GM12891 (cell line): ENCODE results near the gene SPIRE2.
A peak's percentile ranks its signal among the peaks of the same experiment; 100 is the strongest.

Source experiments
- DNase-seq: peaks from one replicate; pipeline ENCODE4 v3.0.0; 2011; ENCODE audit warnings: low spot score; ENCODE audit not compliant: insufficient read length
- FAIRE-seq: peaks from 2 replicates; lab custom pipeline; 2011; peaks lifted over from hg19 to GRCh38; lab: Jason Lieb, UNC
- PAX5 ChIP-seq: IDR thresholded peaks from 2 replicates; pipeline ENCODE4 v1.6.1; 2011; ENCODE audit warnings: low read length, moderate library complexity, mild to moderate bottlenecking; ENCODE audit not compliant: insufficient read depth, severe bottlenecking
- POLR2A ChIP-seq: IDR thresholded peaks from 2 replicates; pipeline ENCODE4 v1.6.1; 2011; ENCODE audit warnings: low read depth, low read length, control low read depth
- POLR2AphosphoS5 ChIP-seq: IDR thresholded peaks from 2 replicates; pipeline ENCODE4 v1.6.1; 2011; ENCODE audit warnings: low read depth, low read length, control low read depth
- POU2F2 ChIP-seq: IDR thresholded peaks from 2 replicates; pipeline ENCODE4 v1.6.1; 2011; ENCODE audit warnings: low read depth, mild to moderate bottlenecking, control low read depth, low read length, moderate library complexity
- SPI1 ChIP-seq: IDR thresholded peaks from 2 replicates; pipeline ENCODE4 v1.6.1; 2011; ENCODE audit warnings: low read depth, low read length, control low read depth
- TAF1 ChIP-seq: IDR thresholded peaks from 2 replicates; pipeline ENCODE4 v1.6.1; 2011; ENCODE audit warnings: low read depth, low read length, control low read depth

Gene SPIRE2

DNA sequence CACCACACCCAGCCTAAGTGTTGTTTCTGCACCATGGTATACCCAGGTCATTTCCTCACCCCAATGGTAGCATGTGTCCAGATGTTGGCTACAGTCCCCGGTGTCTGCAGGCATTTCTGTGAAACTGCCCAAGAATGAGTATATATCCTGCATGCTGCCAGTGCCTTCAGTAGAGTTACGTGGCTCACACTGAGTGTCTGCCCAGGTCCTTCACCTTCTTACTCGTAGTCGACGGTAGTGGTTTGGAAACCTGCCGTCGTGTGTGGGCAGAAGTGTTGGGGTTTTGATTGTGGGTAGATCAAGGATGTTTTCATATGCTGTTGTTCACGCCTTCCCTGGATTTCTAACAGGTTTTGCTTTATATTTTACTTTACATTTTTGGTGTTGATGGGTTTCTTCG, 61.9 kb downstream of the SPIRE2 start:
- FAIRE-seq (peak; percentile 20), DNase-seq (no peak)
- TF ChIP-seq POLR2A = no peak
- TF ChIP-seq PAX5 = no peak
- no peak for TF ChIP-seq POU2F2
- no peak for TF ChIP-seq POLR2AphosphoS5
- no peak for TF ChIP-seq TAF1
- no peak for TF ChIP-seq SPI1

DNA sequence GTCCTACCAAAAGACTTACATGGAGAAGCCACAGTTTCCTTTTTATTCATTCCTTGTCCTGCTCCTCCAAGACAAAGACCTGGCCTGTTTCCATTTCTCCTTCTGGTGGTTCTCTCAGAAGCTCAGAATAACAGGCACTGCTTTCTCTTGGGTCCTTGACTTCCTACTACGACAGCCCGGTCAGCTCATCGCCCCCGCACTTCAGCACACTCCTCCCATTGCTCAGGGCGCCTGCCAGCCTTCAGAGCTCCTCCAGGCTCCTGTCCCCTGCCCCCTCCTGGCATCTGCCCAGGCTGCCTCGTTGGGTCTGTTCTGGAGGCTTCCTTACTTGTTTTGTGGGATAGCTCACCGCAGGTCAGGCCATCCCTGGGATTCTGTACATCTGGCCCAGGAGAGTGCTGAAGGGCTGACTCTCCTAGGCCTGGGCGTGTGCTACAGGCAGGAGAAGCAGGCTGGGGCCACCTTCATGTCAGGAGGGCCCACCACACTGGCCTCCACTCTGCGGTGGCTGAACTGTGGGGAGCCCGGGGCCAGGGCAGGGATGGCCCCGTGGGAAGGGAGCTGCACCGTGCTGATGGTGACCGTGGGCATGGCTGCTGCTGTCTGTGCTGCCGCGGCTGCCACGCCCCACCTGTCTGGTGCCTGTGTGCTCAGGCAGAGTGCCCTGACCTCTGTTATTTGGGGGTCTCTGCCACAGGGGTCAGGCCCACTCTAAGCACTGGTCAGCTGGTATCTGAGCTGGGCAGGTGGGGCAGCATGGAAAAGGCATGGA, 62.8 kb downstream of the SPIRE2 start:
- DNase-seq = no peak
- TF ChIP-seq POU2F2 (no peak), POLR2AphosphoS5 (0 out of 2 replicates have a peak, but pooled peaks have one; percentile 31)
- no peak for FAIRE-seq

DNA sequence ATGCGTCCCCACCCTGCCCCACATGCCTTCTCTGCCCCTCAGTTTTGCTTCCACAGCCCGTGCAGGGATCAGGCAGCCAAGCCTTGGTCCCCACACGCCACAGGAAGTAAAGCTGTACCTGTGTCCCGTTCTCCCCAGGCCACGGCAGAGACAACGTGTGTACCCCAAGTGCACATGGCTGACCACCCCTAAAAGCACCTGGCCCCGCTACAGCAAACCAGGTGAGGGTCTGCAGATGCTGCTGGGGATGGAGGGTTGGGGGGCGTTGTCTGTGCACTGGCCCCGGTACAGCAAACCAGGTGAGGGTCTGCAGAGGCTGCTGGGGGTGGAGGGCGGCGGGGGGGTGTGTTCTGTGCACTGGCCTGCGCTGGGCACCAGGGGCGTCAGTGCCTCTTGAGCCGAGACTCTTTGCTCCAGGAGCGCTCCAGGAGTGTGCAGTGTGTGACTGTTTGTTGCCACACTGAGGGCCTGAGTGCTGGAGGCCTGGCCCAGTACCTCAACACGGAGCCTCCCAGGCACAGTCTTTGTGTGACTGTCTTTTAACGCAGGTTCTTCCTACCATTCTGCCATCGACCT, 63.9 kb downstream of the SPIRE2 start:
- FAIRE-seq (no peak), DNase-seq (no peak)
- no peak for TF ChIP-seq POLR2A
- TF ChIP-seq SPI1 = no peak
- TF ChIP-seq POU2F2 = no peak
- no peak for TF ChIP-seq TAF1
- TF ChIP-seq POLR2AphosphoS5 = no peak
- no peak for TF ChIP-seq PAX5

DNA sequence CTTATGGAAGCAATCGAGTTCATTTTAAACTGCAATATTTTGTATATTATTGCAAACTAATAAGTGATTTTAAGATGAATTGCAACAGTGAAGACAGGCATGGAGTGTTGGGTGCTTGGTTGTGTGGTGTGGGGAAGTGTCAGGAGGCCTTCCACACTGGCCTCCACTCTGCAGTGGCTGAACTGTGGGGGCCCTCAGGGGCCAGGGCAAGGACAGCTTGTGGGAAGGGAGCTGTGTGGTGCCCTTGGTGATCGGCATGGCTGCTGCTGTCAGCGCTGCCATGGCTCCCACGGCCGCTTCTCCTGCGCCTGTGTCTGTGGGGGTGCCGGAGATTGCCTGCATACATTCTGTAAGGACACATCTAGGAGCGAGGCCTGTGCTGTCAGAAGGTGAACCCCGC, 64.4 kb downstream of the SPIRE2 start:
- TF ChIP-seq PAX5 (no peak), TAF1 (no peak), POLR2AphosphoS5 (no peak), POLR2A (no peak), POU2F2 (no peak), SPI1 (no peak)
- no peak for FAIRE-seq
- DNase-seq = no peak

DNA sequence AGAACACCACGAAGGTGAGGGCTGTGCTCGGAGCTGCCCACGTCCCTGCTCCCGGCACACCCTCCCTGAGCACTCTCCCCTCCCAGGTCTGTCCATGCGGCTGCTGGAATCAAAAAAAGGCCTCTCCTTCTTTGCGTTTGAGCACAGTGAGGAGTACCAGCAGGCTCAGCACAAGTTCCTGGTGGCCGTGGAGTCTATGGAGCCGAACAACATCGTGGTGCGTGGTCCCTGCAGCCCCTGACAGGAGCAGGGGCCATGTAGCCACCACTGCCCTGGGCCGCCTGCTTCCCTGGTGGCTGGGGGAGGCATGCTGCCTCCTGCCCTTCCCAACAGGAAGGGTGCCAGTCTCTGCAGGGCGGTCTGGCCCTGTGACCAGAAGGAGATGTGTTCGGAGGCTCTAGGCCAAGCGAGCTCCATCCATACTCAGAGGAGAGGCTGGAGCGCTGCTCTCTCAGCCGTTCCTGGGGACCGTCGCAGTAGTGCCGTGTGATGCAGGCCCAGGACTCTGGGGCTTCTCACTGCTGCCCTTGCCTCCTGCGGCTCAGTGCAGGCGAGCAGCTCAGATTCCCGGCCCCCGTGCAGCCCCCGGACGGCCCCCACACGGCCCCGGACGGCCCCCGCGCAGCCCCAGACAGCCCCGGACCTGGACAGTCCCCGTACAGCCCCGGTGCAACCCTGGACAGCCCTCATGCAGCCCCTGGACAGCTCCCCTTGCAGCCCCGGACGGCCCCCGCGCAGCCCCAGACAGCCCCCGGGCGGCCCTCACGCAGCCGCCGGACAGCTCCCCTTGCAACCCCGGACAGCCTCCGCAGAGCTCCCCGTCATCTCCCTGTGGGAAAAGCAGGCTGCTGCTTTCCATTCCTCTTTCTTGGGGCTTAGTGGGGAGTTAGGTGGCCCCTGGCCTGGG, 65.6 kb downstream of the SPIRE2 start:
- no peak for FAIRE-seq
- no peak for DNase-seq
- TF ChIP-seq POLR2AphosphoS5 = no peak; the same call in 1 of the 2 replicates
- no peak for TF ChIP-seq POLR2A
- no peak for TF ChIP-seq PAX5
- no peak for TF ChIP-seq SPI1

DNA sequence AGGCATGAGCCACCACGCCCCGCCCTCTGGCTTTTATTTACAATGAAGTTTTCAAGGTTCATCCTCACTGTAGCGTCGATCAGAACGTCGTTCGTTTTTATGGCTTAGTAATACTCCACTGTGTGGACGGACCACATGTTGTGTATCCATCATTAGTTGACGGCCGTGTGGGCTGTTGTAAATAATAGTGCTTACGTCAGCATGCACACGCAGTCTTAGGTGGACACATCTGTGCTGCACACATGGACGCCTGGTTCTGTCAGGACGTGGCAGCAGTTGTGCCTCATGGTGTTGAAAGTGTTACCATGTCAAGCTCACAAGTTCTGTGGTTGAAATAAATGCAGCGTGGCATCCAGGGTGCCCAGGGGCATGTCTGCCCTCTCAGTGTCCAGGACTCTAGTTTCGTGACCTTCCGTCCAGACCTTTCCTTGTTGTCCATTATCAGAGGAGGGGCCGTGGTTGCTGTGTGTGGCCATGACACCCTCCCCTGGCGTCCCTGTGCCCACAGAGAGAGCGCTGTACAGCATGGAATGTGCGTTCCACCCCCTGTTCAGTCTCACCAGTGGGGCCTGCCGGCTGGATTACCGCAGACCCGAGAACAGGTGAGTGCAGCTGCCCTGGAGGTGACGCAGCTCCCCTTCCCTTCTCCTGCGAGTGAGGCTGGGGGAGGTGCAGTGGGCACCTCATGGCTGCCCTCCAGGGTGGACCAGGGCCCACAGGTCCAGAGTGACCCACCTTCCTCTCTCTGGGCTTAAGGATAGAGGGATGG, 67.4 kb downstream of the SPIRE2 start:
- no peak for TF ChIP-seq POLR2A
- TF ChIP-seq PAX5 = no peak
- no peak for TF ChIP-seq POU2F2
- no peak; the same call in 1 of the 2 replicates for TF ChIP-seq POLR2AphosphoS5
- TF ChIP-seq SPI1 = no peak
- TF ChIP-seq TAF1 = no peak
- DNase-seq = no peak
- no peak for FAIRE-seq

DNA sequence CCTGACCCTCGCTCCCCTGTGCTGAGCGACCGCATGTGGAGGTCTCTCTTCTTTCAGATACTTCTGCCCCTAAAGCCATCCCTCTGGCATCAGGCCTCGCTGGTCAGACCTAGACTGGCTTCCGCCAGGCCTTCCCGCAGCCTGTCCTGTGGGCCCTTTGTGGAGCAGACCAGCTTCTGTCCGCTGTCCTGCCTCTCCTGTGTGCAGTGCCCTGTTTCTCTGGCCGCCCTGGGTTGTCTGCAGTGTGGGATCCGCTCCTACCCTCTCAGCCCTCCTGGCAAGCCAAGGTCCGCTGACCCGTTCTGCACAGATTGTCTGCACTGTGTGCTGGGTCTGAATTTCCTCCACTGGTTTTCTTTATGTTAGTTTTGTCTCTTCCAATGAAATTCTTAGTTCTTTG, 68.9 kb downstream of the SPIRE2 start:
- FAIRE-seq (no peak), DNase-seq (no peak)
- TF ChIP-seq POLR2A (no peak), POLR2AphosphoS5 (no peak), SPI1 (no peak), PAX5 (no peak), POU2F2 (no peak), TAF1 (no peak)

DNA sequence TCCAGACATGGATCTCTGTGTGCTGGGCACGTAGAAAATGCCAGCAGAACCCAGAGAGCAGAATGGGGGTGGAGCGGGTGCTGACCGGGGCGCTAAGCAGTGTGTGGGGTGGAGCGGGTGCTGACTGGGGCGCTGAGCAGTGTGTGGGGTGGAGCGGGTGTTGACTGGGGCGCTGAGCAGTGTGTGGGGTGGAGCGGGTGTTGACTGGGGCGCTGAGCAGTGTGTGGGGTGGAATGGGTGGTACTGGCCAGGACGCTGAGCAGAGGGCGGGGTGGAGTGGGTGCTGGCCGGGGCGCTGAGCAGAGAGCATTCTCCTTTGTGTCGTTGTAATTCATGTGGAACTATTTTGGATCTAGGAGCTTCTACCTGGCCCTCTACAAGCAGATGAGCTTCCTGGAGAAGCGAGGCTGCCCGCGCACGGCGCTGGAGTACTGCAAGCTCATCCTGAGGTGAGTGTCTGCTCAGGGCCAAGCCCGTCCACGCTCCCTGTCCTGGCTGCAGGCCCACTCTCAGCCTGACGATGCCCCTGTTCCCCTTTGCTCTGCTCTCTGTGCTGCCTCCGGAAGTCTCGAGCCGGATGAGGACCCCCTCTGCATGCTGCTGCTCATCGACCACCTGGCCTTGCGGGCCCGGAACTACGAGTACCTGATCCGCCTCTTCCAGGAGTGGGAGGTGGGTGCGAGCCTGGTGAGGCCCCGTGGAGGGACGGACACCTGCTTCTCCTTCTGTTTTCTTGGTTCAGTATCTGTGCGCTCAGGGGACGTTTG, 70.1 kb downstream of the SPIRE2 start:
- FAIRE-seq = no peak

More for the DNA sequence above, 70.1 kb downstream of the SPIRE2 start:
- DNase-seq = no peak
- no peak for TF ChIP-seq POLR2A
- TF ChIP-seq SPI1 = no peak
- no peak for TF ChIP-seq POU2F2
- no peak for TF ChIP-seq TAF1
